ENCODE measurements around the gene MGMT.

- TF ChIP-seq, protein P1, sequence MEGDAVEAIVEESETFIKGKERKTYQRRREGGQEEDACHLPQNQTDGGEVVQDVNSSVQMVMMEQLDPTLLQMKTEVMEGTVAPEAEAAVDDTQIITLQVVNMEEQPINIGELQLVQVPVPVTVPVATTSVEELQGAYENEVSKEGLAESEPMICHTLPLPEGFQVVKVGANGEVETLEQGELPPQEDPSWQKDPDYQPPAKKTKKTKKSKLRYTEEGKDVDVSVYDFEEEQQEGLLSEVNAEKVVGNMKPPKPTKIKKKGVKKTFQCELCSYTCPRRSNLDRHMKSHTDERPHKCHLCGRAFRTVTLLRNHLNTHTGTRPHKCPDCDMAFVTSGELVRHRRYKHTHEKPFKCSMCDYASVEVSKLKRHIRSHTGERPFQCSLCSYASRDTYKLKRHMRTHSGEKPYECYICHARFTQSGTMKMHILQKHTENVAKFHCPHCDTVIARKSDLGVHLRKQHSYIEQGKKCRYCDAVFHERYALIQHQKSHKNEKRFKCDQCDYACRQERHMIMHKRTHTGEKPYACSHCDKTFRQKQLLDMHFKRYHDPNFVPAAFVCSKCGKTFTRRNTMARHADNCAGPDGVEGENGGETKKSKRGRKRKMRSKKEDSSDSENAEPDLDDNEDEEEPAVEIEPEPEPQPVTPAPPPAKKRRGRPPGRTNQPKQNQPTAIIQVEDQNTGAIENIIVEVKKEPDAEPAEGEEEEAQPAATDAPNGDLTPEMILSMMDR (IDR thresholded peaks at IDR 0.05), result no peak
- no peak for TF ChIP-seq POLR2A (IDR thresholded peaks at IDR 0.05; ENCODE audit: low read depth)
- no peak for TF ChIP-seq POLR2AphosphoS5 (IDR thresholded peaks at IDR 0.05)
- TF ChIP-seq EP300 (IDR thresholded peaks at IDR 0.05), result no peak
Observed at GRCh38 chr10:129770286-129770685, 303.2 kb downstream of the MGMT start.
